IMR-90 (cell line): ENCODE data around the gene OPHN1. TPM values are rescaled to one million over a fixed set of nuclear protein-coding genes. Genes with fewer than 3 reads are reported as not detected.

Source experiments
- ATAC-seq: fragments of 200-7000 bp; cut with Tn5 transposase; 2 replicates; pipeline ENCODE4 v1.9.1; 2020; ENCODE audit warnings: low read depth, mild to moderate bottlenecking, moderate library complexity
- BruUV-seq: library from RNA; stranded (reverse); fragments of 400-500 nt; replicated peaks from 2 replicates; lab custom pipeline; 2021; lab: Mats Ljungman, UMichigan
- CTCF ChIA-PET: fragments of 300-600 bp; formaldehyde crosslinking; extraction: SDS; loops from one replicate; lab custom pipeline; 2021; ENCODE audit warnings: antibody characterized with exemption; lab: Yijun Ruan, JAX
- POLR2A ChIA-PET: fragments of 300-600 bp; sonication (Branson Sonifier 250); formaldehyde crosslinking; loops from one replicate; lab custom pipeline; 2022; ENCODE audit warnings: antibody characterized with exemption; ENCODE audit not compliant: unreplicated experiment; lab: Charles Lee
- DNase-seq: peaks from one replicate; pipeline ENCODE4 v3.0.0; 2013
- H2AFZ ChIP-seq: replicated peaks from 2 replicates; pipeline ENCODE3; 2013; ENCODE audit warnings: low read length, mild to moderate bottlenecking; ENCODE audit not compliant: poor library complexity
- H2AK5ac ChIP-seq: 2 replicates; pipeline ENCODE4 v1.6.1; 2013; ENCODE audit warnings: low read depth, low read length, inconsistent platforms
- H2AK9ac ChIP-seq: replicated peaks from 2 replicates; pipeline ENCODE3; 2013; ENCODE audit warnings: mild to moderate bottlenecking, low read depth, low read length, moderate library complexity; ENCODE audit not compliant: poor library complexity
- H2BK120ac ChIP-seq: 2 replicates; pipeline ENCODE4 v1.6.1; 2013; ENCODE audit warnings: low read depth, low read length, inconsistent platforms
- H2BK15ac ChIP-seq: 3 replicates; pipeline ENCODE4 v1.6.1; 2013; ENCODE audit warnings: low read depth, low read length, inconsistent platforms
- H2BK20ac ChIP-seq: 2 replicates; pipeline ENCODE4 v1.6.1; 2013; ENCODE audit warnings: low read depth, mild to moderate bottlenecking, inconsistent platforms, low read length, moderate library complexity
- H2BK5ac ChIP-seq: 2 replicates; pipeline ENCODE4 v1.6.1; 2013; ENCODE audit warnings: mild to moderate bottlenecking, low read depth, low read length, inconsistent platforms; ENCODE audit not compliant: poor library complexity, severe bottlenecking
- H3K14ac ChIP-seq: replicated peaks from 2 replicates; pipeline ENCODE4 v1.6.1; 2013; ENCODE audit warnings: low read depth, low read length, inconsistent platforms
- H3K18ac ChIP-seq: 2 replicates; pipeline ENCODE4 v1.6.1; 2013; ENCODE audit warnings: low read depth, low read length, control low read depth
- H3K23ac ChIP-seq: 2 replicates; pipeline ENCODE4 v1.6.1; 2013; ENCODE audit warnings: low read depth, low read length, inconsistent platforms
- H3K27ac ChIP-seq: 2 replicates; pipeline ENCODE4 v1.5.1; 2013; ENCODE audit warnings: mild to moderate bottlenecking, control low read depth, low read length; ENCODE audit not compliant: insufficient read depth
- H3K27me3 ChIP-seq: 2 replicates; pipeline ENCODE4 v1.6.1; 2013; ENCODE audit warnings: low read length; ENCODE audit not compliant: control insufficient read depth, insufficient read depth
- H3K36me3 ChIP-seq: 2 replicates; pipeline ENCODE4 v1.6.1; 2013; ENCODE audit warnings: low read length, mixed read lengths; ENCODE audit not compliant: control insufficient read depth, insufficient read depth
- H3K4ac ChIP-seq: 2 replicates; pipeline ENCODE4 v1.6.1; 2013; ENCODE audit warnings: low read depth, low read length, inconsistent platforms
- H3K4me1 ChIP-seq: 2 replicates; pipeline ENCODE4 v1.6.1; 2013; ENCODE audit warnings: low read length, mixed read lengths; ENCODE audit not compliant: control insufficient read depth, insufficient read depth
- H3K4me2 ChIP-seq: 2 replicates; pipeline ENCODE4 v1.6.1; 2013; ENCODE audit warnings: low read depth, mild to moderate bottlenecking, control low read depth, low read length, moderate library complexity
- H3K4me3 ChIP-seq: 2 replicates; pipeline ENCODE4 v1.5.1; 2013; ENCODE audit warnings: low read depth, mild to moderate bottlenecking, control low read depth, low read length, moderate library complexity; ENCODE audit not compliant: insufficient read depth
- H3K56ac ChIP-seq: 2 replicates; pipeline ENCODE4 v1.6.1; 2013; ENCODE audit warnings: low read length, inconsistent platforms; ENCODE audit not compliant: insufficient read depth; ENCODE audit errors: extremely low read depth
- H3K79me1 ChIP-seq, 2 experiments: 2 replicates each; pipeline ENCODE4 v1.6.1; 2013; ENCODE audit warnings: low read length in 2 of 2, inconsistent platforms in 1 of 2, low read depth in 1 of 2
- H3K9ac ChIP-seq: 2 replicates; pipeline ENCODE4 v1.6.1; 2013; ENCODE audit warnings: low read depth, low read length, control low read depth
- H3K9me1 ChIP-seq: 2 replicates; pipeline ENCODE4 v1.6.1; 2013; ENCODE audit warnings: low read length, inconsistent platforms; ENCODE audit not compliant: insufficient read depth
- H3K9me3 ChIP-seq: 2 replicates; pipeline ENCODE4 v1.6.1; 2013; ENCODE audit warnings: low read length; ENCODE audit not compliant: control insufficient read depth, insufficient read depth
- H4K20me1 ChIP-seq: 2 replicates; pipeline ENCODE4 v1.6.1; 2013; ENCODE audit warnings: low read length, inconsistent platforms; ENCODE audit not compliant: insufficient read depth
- H4K5ac ChIP-seq: 2 replicates; pipeline ENCODE4 v1.6.1; 2013; ENCODE audit warnings: mild to moderate bottlenecking, low read depth, low read length, control low read depth
- H4K8ac ChIP-seq, 2 experiments: 2 replicates each; pipeline ENCODE4 v1.6.1; 2013; ENCODE audit warnings: low read depth in 2 of 2, low read length in 2 of 2, control low read depth in 1 of 2, inconsistent platforms in 1 of 2
- H4K91ac ChIP-seq: 2 replicates; pipeline ENCODE4 v1.6.1; 2013; ENCODE audit warnings: low read depth, low read length, inconsistent platforms; ENCODE audit not compliant: insufficient read depth
- BHLHE40 ChIP-seq: fragments of 150-350 bp; IDR thresholded peaks from 2 replicates; pipeline ENCODE4 v1.6.1; 2016; ENCODE audit warnings: mild to moderate bottlenecking, low read depth, low read length
- FOS ChIP-seq: fragments of 150-350 bp; IDR thresholded peaks from 2 replicates; pipeline ENCODE4 v1.6.1; 2016; ENCODE audit warnings: low read depth, low read length
- MAZ ChIP-seq: IDR thresholded peaks from 2 replicates; pipeline ENCODE4 v1.6.1; 2012; ENCODE audit warnings: low read depth, mild to moderate bottlenecking, low read length, improper control_type of control experiment, moderate library complexity, borderline replicate concordance
- MXI1 ChIP-seq: IDR thresholded peaks from 2 replicates; pipeline ENCODE4 v1.6.1; 2012; ENCODE audit warnings: low read depth, mild to moderate bottlenecking, low read length, moderate library complexity, borderline replicate concordance
- RAD21 ChIP-seq: IDR thresholded peaks from 2 replicates; pipeline ENCODE4 v1.6.1; 2012; ENCODE audit warnings: low read length, improper control_type of control experiment
- SMC3 ChIP-seq: fragments of 150-350 bp; IDR thresholded peaks from 2 replicates; pipeline ENCODE4 v1.6.1; 2016; ENCODE audit warnings: low read depth, mild to moderate bottlenecking, antibody characterized with exemption, low read length, moderate library complexity
- WGBS, 2 experiments: methylation state at CpG; one replicate each; pipeline versions ENCODE4 v1.1.5 to v1.1.7; 2013; ENCODE audit warnings: missing lambda C conversion rate in 2 of 2; ENCODE audit not compliant: insufficient read length in 1 of 2; ENCODE audit errors: extremely low coverage in 2 of 2; 5-methylcytosine and 5-hydroxymethylcytosine counted together
- dilution Hi-C: fragments of 300-500 bp; cut with HindIII; formaldehyde crosslinking; loops from one replicate; pipeline ENCODE4 v1.14.3; 2018; ENCODE audit warnings: low sequenced_read_pairs; ENCODE audit not compliant: unreplicated experiment
- in situ Hi-C: fragments of 300-500 bp; cut with MboI; formaldehyde crosslinking; loops from 3 replicates; pipeline ENCODE4 v1.14.3; 2019; ENCODE audit warnings: low sequenced_read_pairs, inconsistent platforms, mixed read lengths
- intact Hi-C: fragments of 100-400 bp; cut with micrococcal nuclease; formaldehyde crosslinking; loops from 2 replicates; pipeline ENCODE4 v1.10.0; 2022
- polyA plus RNA-seq, 3 experiments: library from polyadenylated mRNA; depleted of rRNA; stranded (reverse); fragments of >200 nt; gene quantifications; 2 replicates each; pipeline ENCODE4 v1.2.3, GENCODE V29; 2012; ENCODE audit warnings: low replicate concordance in 1 of 3
- total RNA-seq: library from RNA; depleted of rRNA; stranded (reverse); fragments of >200 nt; gene quantifications from 2 replicates; pipeline ENCODE4 v1.2.3, GENCODE V29; 2012

Gene OPHN1
- total and polyA plus RNA-seq, 2 of the 4 experiments (the other 2 are of a cell fraction) = 4.0 to 13.1 TPM

DNA sequence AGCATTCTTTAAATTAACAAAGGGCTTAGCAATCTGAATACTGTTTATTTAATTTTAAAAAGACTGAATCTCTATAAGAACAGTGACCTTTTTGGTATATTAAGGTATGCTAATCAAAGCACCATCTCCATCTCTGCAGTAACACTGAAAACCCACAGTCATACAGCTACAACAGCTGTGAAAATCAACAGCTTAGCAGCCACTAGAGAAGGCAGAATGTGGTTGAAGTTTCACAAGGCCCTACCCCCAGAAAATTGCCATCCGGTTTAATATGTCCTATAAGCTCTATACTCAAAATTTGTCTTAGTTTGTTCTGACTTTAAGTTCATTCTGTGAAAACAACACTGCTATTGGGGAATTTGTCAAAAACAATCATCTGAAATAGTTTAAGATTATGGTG lies 128.7 kb downstream of the OPHN1 start:
- no peak overlapping the region for H2AK9ac ChIP-seq
- H4K8ac ChIP-seq = no peak overlapping the region
- in situ Hi-C loops = no loop called here

More for the DNA sequence above, 128.7 kb downstream of the OPHN1 start:
- Histone ChIP-seq H2BK15ac (no peak overlapping the region), H3K27me3 (no peaks in the 10 kb centered on the region; the same call in 1 of the 2 replicates), H3K9me3 (no peaks in the 10 kb centered on the region), H3K79me1 (no peaks in the 10 kb centered on the region), H2BK120ac (no peak overlapping the region), H3K4me1 (no peaks in the 10 kb centered on the region), H3K9me1 (no peaks in the 10 kb centered on the region), H2AFZ (no peak overlapping the region), H3K4me2 (no peak overlapping the region), H3K4me3 (no peak overlapping the region), H2BK20ac (no peak overlapping the region), H4K5ac (no peak overlapping the region), H3K27ac (no peak overlapping the region), H2AK5ac (no peak overlapping the region), H3K14ac (no peak overlapping the region), H3K36me3 (no peaks in the 10 kb centered on the region), H4K91ac (no peak overlapping the region), H3K23ac (no peak overlapping the region), H3K9ac (no peak overlapping the region), H3K18ac (no peak overlapping the region), H4K20me1 (no peaks in the 10 kb centered on the region), H3K4ac (no peak overlapping the region), H2BK5ac (no peak overlapping the region), H3K56ac (no peak overlapping the region)
- no peak for ATAC-seq
- no CpG with 5 or more reads among the region's 1 CpG for WGBS, 2 experiments
- dilution Hi-C loops (no loop called here), intact Hi-C loops (no loop called here)
- DNase-seq = no peak
- ChIA-PET CTCF (interaction anchor here (0.7 kb wide), 1 partner anchor 323 kb away, joined by 3 read pairs; no protein-coding TSS in a partner anchor), POLR2A (no interaction called here)
- no peak for TF ChIP-seq MXI1
- no peak for TF ChIP-seq FOS
- no peak for TF ChIP-seq MAZ
- TF ChIP-seq SMC3 = no peak
- no peak for TF ChIP-seq RAD21
- TF ChIP-seq BHLHE40 = no peak
- BruUV-seq = no TSS peak
